WERI-Rb-1 (cell line): Measurements from ENCODE around the gene C1orf105.

ENCODE experiments used
- DNase-seq: peaks from one replicate; pipeline ENCODE4 v3.0.0-alpha.2; 2020
- H3K27ac ChIP-seq: fragments of 250-450 bp; sonication (Bioruptor Pico); 2 replicates; pipeline ENCODE4 v1.5.1; 2020; ENCODE audit warnings: mild to moderate bottlenecking, moderate library complexity
- H3K27me3 ChIP-seq: fragments of 250-450 bp; sonication (Bioruptor Pico); 2 replicates; pipeline ENCODE4 v1.5.1; 2021; ENCODE audit warnings: mild to moderate bottlenecking, low read depth, moderate library complexity; ENCODE audit not compliant: insufficient read depth, severe bottlenecking
- H3K36me3 ChIP-seq: fragments of 250-450 bp; sonication (Bioruptor Pico); 2 replicates; pipeline ENCODE4 v1.5.1; 2020; ENCODE audit warnings: mild to moderate bottlenecking, moderate library complexity
- H3K4me3 ChIP-seq: 2 replicates; pipeline ENCODE4 v1.5.1; 2011; ENCODE audit warnings: low read depth, mild to moderate bottlenecking, control low read depth, low read length
- H3K9me3 ChIP-seq: fragments of 250-450 bp; sonication (Bioruptor Pico); 2 replicates; pipeline ENCODE4 v1.5.1; 2021; ENCODE audit warnings: mild to moderate bottlenecking, moderate library complexity; ENCODE audit not compliant: severe bottlenecking
- TF ChIP-seq, protein P1 (sequence below): IDR thresholded peaks from 2 replicates; pipeline ENCODE4 v1.5.1; 2011; ENCODE audit warnings: low read depth, mild to moderate bottlenecking, control low read depth, inconsistent platforms, low read length

The C1orf105 gene

DNA sequence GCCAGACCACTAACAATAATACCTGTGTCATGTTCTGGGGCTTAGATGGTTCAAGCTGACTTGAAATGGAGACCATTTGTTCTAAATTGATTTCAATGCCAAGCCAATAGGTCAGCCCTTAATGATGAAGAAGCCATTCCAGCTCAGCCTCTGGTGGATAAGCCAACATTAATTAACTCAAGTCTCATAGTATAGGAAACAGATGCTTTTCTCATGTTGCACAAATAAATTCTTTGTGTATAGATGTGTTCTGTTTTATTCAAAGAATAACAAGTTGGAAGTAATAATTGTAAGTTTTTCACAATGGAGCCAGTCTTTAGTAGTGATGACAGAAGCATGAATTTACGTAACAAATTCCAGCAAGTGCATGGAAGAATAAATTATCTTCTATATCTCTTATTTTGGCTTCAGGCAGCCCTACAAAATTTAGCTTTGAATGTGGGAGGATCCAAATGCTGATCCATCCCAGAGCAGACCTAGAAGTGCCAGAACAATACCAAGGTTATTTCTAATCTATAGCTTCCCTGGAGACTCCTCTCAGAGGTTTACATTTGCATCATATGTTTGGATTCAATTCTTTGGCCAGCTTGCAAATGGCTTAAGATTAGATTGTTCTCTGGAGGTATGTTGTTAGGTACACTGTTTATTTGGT lies 42.2 kb upstream of the C1orf105 start:
- H3K4me3 ChIP-seq: no peak overlapping the region
- TF ChIP-seq, protein P1, sequence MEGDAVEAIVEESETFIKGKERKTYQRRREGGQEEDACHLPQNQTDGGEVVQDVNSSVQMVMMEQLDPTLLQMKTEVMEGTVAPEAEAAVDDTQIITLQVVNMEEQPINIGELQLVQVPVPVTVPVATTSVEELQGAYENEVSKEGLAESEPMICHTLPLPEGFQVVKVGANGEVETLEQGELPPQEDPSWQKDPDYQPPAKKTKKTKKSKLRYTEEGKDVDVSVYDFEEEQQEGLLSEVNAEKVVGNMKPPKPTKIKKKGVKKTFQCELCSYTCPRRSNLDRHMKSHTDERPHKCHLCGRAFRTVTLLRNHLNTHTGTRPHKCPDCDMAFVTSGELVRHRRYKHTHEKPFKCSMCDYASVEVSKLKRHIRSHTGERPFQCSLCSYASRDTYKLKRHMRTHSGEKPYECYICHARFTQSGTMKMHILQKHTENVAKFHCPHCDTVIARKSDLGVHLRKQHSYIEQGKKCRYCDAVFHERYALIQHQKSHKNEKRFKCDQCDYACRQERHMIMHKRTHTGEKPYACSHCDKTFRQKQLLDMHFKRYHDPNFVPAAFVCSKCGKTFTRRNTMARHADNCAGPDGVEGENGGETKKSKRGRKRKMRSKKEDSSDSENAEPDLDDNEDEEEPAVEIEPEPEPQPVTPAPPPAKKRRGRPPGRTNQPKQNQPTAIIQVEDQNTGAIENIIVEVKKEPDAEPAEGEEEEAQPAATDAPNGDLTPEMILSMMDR: no peak
- no peaks in the 10 kb centered on the region for H3K9me3 ChIP-seq
- H3K36me3 ChIP-seq: no peaks in the 10 kb centered on the region
- no peak overlapping the region for H3K27ac ChIP-seq
- H3K27me3 ChIP-seq: no peaks in the 10 kb centered on the region
- no peak for DNase-seq

DNA sequence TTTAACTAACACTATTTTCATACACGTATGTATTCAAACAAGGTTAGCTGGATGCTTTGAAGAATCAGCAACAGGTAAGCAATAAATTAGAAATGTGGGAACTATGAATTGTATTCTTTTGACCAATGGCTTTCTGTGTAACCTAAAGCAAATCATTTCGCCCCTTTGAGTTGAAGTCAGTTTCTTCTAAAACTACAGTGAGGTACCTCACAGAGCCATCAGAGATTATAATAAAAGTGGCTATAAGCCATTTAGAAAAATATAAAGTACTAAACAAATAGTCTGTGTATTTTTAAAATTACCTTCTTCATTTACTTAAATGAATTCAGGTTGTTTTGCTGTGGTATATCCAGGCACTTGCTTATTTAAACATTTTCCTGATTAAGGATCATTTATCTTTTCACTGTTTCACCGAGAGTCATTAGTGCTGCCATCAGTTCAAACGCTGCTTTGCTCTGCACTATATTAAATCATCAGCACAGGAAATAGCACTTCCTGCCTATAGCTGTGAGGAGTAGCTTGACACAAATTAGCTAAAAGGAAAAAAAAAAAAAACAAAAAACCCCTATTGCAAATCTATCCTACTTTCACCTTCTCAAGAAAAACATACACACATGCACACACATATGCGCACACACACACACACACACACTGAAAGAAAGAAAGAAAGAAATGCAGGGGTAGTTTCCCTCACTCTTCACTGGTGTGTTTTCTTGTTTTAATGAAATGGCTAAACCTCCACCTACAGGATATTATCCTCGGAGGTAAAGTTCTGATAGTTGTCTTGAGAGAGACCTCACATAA lies 39.8 kb upstream of the C1orf105 start:
- Histone ChIP-seq H3K27ac (no peak overlapping the region), H3K9me3 (no peaks in the 10 kb centered on the region), H3K36me3 (no peaks in the 10 kb centered on the region), H3K27me3 (no peaks in the 10 kb centered on the region), H3K4me3 (no peak overlapping the region)
- DNase-seq: no peak
- TF ChIP-seq, protein P1: no peak

DNA sequence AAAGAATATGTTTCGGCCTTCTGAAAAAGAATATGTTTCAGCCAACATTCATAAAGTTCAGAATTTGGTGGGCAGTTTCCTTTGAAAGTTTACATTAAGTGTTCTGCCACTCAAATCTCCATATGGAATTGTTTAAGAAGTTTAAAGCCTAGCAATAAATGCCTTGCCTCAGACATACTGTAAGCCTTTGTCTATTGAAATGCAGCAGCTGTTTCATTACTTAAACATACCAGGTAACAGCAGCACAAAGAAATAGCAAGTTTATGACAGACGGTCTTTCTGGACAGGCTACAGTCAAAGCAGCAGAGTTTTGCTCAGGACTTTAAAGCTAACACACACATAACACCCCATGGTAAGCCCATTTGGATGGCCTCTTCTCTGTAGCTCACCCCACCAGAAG lies 38.5 kb upstream of the C1orf105 start:
- H3K36me3 ChIP-seq: no peaks in the 10 kb centered on the region
- TF ChIP-seq, protein P1: no peak
- no peak for DNase-seq
- H3K4me3 ChIP-seq: no peak overlapping the region
- no peaks in the 10 kb centered on the region for H3K27me3 ChIP-seq
- H3K9me3 ChIP-seq: no peaks in the 10 kb centered on the region
- no peak overlapping the region for H3K27ac ChIP-seq

DNA sequence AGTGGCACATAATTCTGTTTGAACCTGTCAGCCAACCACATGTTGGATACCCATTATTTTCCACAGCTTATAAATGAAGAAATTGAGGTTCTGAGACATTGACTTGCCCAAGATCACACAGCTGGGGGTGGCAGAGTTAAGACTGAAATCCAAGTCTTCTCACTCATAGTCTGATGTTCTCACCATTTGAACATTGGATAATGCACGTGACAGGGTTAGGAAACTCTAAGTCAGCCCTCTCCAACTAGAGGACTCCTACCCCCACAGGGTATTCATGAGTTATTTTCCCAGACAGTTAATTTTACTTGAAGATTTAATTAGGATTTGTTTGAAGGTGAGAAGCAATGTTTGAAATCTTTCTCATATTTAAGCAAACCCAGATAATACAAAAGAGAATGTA lies 38.1 kb upstream of the C1orf105 start:
- H3K9me3 ChIP-seq: no peaks in the 10 kb centered on the region
- DNase-seq: no peak
- H3K4me3 ChIP-seq: no peak overlapping the region
- no peaks in the 10 kb centered on the region for H3K27me3 ChIP-seq
- H3K27ac ChIP-seq: no peak overlapping the region
- TF ChIP-seq, protein P1: no peak
- H3K36me3 ChIP-seq: no peaks in the 10 kb centered on the region

DNA sequence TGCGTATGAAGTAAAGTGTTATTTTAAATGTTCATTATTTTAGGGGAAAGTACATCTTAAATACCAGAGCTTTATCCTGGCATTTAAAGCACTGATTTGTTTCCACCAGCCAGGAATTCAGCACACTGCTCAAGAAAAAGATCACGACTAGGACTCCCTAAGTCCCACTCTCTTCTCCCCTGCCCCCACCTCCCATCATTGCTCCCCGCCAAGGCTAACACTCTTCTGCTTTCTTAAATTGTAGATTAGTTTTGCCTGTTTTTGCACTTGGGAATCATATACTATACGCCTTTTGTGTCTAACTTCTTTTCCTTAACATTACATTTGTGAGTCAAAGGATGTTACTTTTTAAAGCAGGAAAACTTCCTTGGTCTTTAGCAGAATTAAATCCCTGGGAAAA lies 37.5 kb upstream of the C1orf105 start:
- Histone ChIP-seq H3K27ac (no peak overlapping the region), H3K27me3 (no peaks in the 10 kb centered on the region), H3K4me3 (no peak overlapping the region), H3K36me3 (no peaks in the 10 kb centered on the region), H3K9me3 (no peaks in the 10 kb centered on the region)
- no peak for DNase-seq
- TF ChIP-seq, protein P1: no peak

DNA sequence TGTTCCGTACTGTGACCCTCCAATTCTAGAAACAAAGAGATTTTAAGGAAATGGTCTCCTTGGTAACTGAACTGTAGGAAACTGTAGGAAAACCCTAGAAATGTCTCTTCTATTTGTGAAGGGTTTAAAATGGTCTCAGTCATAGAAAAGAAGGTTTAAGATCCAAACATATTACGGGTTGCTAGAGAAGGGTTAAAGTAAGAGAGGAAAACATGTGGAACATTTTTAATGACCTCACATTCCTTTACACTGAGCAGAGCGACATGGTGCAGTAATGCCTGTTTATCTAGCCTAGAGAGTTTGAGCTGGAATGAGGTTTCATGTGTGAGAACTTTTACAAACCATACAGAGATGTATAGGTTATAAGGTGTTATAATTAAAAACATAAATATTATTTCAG lies 36.9 kb upstream of the C1orf105 start:
- DNase-seq: no peak
- Histone ChIP-seq H3K9me3 (no peaks in the 10 kb centered on the region), H3K4me3 (no peak overlapping the region), H3K27ac (no peak overlapping the region), H3K36me3 (no peaks in the 10 kb centered on the region), H3K27me3 (no peaks in the 10 kb centered on the region)
- TF ChIP-seq, protein P1: no peak
